Heart left ventricle (tissue), 13 donors: ENCODE measurements around the gene GPBP1L1.

Source experiments
- CTCF ChIP-seq, 12 donors: fragments of 200-600 bp; sonication (generic) in 4 of 12; IDR thresholded peaks; one replicate each; pipeline versions ENCODE4 v1.5.0 to v1.8.0; 2018 to 2022; ENCODE audit warnings: antibody characterized with exemption in 12 of 12, mild to moderate bottlenecking in 5 of 12
- POLR2A ChIP-seq, 2 donors: fragments of 450-650 bp; IDR thresholded peaks; one replicate each; pipeline ENCODE4 v1.6.1; 2017; ENCODE audit warnings: antibody characterized with exemption in 2 of 2, mild to moderate bottlenecking in 2 of 2, moderate library complexity in 2 of 2
- donor health status: ischemic (EF 13 %, LVEDD 7.1; RV severe dilation, severe dysfunction).
- donor health status: DM: no; HTN: yes; CAD: no.
- donor health status: DM: no; HTN: no; CAD: no.
- donor health status: ischemic (EF 25% LVEDD 6.9; RV normal size, moderate dysfunction).
- donor health status: ischemic (EF 25% LVEDD 5.7; RV mildly dilated, moderate dysfunction).
- donor health status: ischemic (EF 35%, LVEDD 5.7; RV mildly dilated, moderate dysfunction).
- donor health status: nonischemic (EF 11% LVEDD 7.7; RV severe dilation, severe dysfunction).
- donor health status: DM: yes; HTN: yes; CAD: no.
- donor health status: PGD.
- donor health status: ischemic (EF 29% LVEDD 5.4; RV normal size, mild dysfunction).
- donor health status: nonischemic (EF 23%, LVEDD 6.1; RV moderate dilation, normal function).

GRCh38 chr1:45687014-45687753 is 851 bp upstream of the GPBP1L1 start:
- TF ChIP-seq CTCF (IDR thresholded peaks at IDR 0.05) (no peak), POLR2A (IDR thresholded peaks at IDR 0.05) (peak; percentile 45 to 90)
